Testis (tissue), 3 donors: Measurements from ENCODE around the gene KIF9. TPM values are rescaled to one million over a fixed set of nuclear protein-coding genes. Genes with fewer than 3 reads are reported as not detected.

Experiments used
- DNase-seq: peaks from one replicate; pipeline ENCODE4 v3.0.0-alpha.2; 2019
- H3K27ac ChIP-seq, 2 donors: fragments of 200-600 bp; sonication (generic); one replicate each; pipeline ENCODE4 v1.5.1; 2019
- H3K27me3 ChIP-seq: fragments of 200-600 bp; sonication (generic); one replicate; pipeline ENCODE4 v1.5.1; 2019
- H3K36me3 ChIP-seq: fragments of 200-600 bp; sonication (generic); one replicate; pipeline ENCODE4 v1.5.1; 2017; ENCODE audit warnings: low read depth; ENCODE audit errors: missing control alignments
- H3K4me1 ChIP-seq: fragments of 200-600 bp; sonication (generic); one replicate; pipeline ENCODE4 v1.5.1; 2019
- H3K4me3 ChIP-seq, 2 donors: fragments of 200-600 bp; sonication (generic); one replicate each; pipeline ENCODE4 v1.5.1; 2017 to 2019
- H3K9me3 ChIP-seq: fragments of 200-600 bp; sonication (generic); one replicate; pipeline ENCODE4 v1.5.1; 2017
- CTCF ChIP-seq, 3 experiments: fragments of 450-650 bp in 2 of 3; fragments of 200-600 bp in 1 of 3; sonication (generic) in 1 of 3; IDR thresholded peaks; one replicate each; pipeline ENCODE4 v1.5.1; 2016 to 2019; ENCODE audit warnings: antibody characterized with exemption in 3 of 3, mild to moderate bottlenecking in 2 of 3, moderate library complexity in 1 of 3
- POLR2A ChIP-seq: fragments of 450-650 bp; IDR thresholded peaks from one replicate; pipeline ENCODE4 v1.6.1; 2017; ENCODE audit warnings: antibody characterized with exemption, mild to moderate bottlenecking, moderate library complexity
- WGBS, 2 donors: methylation state at CpG; one replicate each; pipeline ENCODE4 v1.1.5; 2018; 5-methylcytosine and 5-hydroxymethylcytosine counted together
- intact Hi-C: fragments of 100-400 bp; cut with DNase I; formaldehyde crosslinking; loops from one replicate; pipeline ENCODE4 v1.15.1; 2023; ENCODE audit warnings: low total_unique reads
- polyA plus RNA-seq: library from polyadenylated mRNA; stranded (reverse); fragments of 350-450 nt; fragmentation: Illumina TruSeq; extraction: RNeasy Lipid Tissue Mini Kit (QIAGEN cat#74804); gene quantifications from one replicate; pipeline ENCODE4 v1.2.3, GENCODE V29; 2014; ENCODE audit warnings: low read depth, low replicate concordance; ENCODE audit not compliant: insufficient read depth
- total RNA-seq, 2 donors: library from RNA; depleted of rRNA; stranded (reverse); fragments of >200 nt; gene quantifications; one replicate each; pipeline ENCODE4 v1.2.3, GENCODE V29; 2016

The KIF9 gene
- total and polyA plus RNA-seq, 3 donors from 2014 or later = 37.2 to 115 (median 53.0) TPM

- no peaks in the 10 kb centered on the region for H3K4me1 ChIP-seq
- H3K4me3 ChIP-seq = no peak overlapping the region
- H3K36me3 ChIP-seq = no peaks in the 10 kb centered on the region
- TF ChIP-seq POLR2A = no peak
- no peak for TF ChIP-seq CTCF (IDR thresholded peaks at IDR 0.05)
- no peaks in the 10 kb centered on the region for H3K9me3 ChIP-seq
- no peak overlapping the region for H3K27ac ChIP-seq
- no peaks in the 10 kb centered on the region for H3K27me3 ChIP-seq
- intact Hi-C loops = no loop called here
- no peak for DNase-seq
Observed at GRCh38 chr3:47204875-47205274, 77.7 kb downstream of the KIF9 start.

GRCh38 chr3:47202542-47202941 is 80.1 kb downstream of the KIF9 start:
- Histone ChIP-seq H3K27ac (no peak overlapping the region), H3K4me1 (no peaks in the 10 kb centered on the region), H3K4me3 (no peak overlapping the region), H3K27me3 (no peaks in the 10 kb centered on the region), H3K9me3 (no peaks in the 10 kb centered on the region), H3K36me3 (no peaks in the 10 kb centered on the region)
- intact Hi-C loops = no loop called here
- 94 to 96% methylated on average over 3 of the region's 3 CpGs for WGBS, 2 donors
- TF ChIP-seq POLR2A (no peak), CTCF (IDR thresholded peaks at IDR 0.05) (no peak)
- DNase-seq = no peak

- Histone ChIP-seq H3K27ac (no peak overlapping the region), H3K36me3 (no peaks in the 10 kb centered on the region), H3K27me3 (no peaks in the 10 kb centered on the region), H3K9me3 (no peaks in the 10 kb centered on the region), H3K4me3 (no peak overlapping the region), H3K4me1 (no peaks in the 10 kb centered on the region)
- 73 to 86% methylated on average over 3 of the region's 3 CpGs for WGBS, 2 donors
- intact Hi-C loops = no loop called here
- DNase-seq = no peak
- TF ChIP-seq POLR2A = no peak
- TF ChIP-seq CTCF (IDR thresholded peaks at IDR 0.05) = no peak
Observed at GRCh38 chr3:47197287-47197686, 85.3 kb downstream of the KIF9 start.

GRCh38 chr3:47194994-47195393 is 87.6 kb downstream of the KIF9 start:
- Histone ChIP-seq H3K27ac (no peak overlapping the region), H3K9me3 (no peaks in the 10 kb centered on the region), H3K4me3 (no peak overlapping the region), H3K36me3 (no peaks in the 10 kb centered on the region), H3K27me3 (no peaks in the 10 kb centered on the region), H3K4me1 (no peaks in the 10 kb centered on the region)
- DNase-seq = no peak
- intact Hi-C loops = no loop called here
- 65 to 84% methylated on average over 2 of the region's 2 CpGs for WGBS, 2 donors
- TF ChIP-seq CTCF (IDR thresholded peaks at IDR 0.05) (no peak), POLR2A (no peak)
